ENCODE measurements around the gene ECM1. TPM values are rescaled to one million over a fixed set of nuclear protein-coding genes. Genes with fewer than 3 reads are reported as not detected.

ECM1 gene
- total RNA-seq, 4 donors from 2014 or later: 17.4 to 32.9 (median 18.6) TPM

DNA sequence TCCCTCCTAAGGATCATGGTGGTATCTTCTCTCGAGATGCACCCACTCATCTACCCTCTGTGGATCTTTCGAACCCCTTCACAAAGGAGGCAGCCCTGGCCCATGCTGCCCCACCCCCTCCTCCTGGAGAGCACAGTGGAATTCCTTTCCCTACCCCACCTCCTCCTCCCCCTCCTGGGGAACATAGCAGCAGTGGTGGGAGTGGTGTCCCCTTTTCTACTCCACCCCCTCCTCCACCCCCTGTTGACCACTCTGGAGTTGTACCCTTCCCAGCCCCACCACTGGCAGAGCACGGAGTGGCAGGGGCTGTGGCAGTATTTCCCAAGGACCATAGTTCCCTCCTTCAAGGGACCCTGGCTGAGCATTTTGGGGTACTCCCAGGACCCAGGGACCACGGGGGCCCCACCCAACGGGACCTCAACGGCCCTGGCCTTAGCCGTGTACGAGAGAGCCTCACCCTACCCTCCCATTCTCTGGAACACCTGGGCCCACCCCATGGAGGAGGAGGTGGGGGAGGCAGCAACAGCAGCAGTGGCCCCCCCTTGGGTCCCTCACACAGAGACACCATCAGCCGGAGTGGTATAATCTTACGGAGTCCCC lies 35.2 kb upstream of the ECM1 start:
- Histone ChIP-seq H3K4me3 (no peak overlapping the region), H3K4me1 (peaks cover 13 to 29% (median 20%) of the 10 kb centered on the region in 4 donors), H3K36me3 (peaks cover 19 to 44% (median 38%) of the 10 kb centered on the region in 4 donors), H3K9me3 (no peaks in the 10 kb centered on the region), H3K27ac (replicated peaks in 1 of 4) (peak overlapping the region in 1 of 4 donors; percentile 36), H3K27me3 (no peaks in the 10 kb centered on the region)
- TF ChIP-seq, protein P1, sequence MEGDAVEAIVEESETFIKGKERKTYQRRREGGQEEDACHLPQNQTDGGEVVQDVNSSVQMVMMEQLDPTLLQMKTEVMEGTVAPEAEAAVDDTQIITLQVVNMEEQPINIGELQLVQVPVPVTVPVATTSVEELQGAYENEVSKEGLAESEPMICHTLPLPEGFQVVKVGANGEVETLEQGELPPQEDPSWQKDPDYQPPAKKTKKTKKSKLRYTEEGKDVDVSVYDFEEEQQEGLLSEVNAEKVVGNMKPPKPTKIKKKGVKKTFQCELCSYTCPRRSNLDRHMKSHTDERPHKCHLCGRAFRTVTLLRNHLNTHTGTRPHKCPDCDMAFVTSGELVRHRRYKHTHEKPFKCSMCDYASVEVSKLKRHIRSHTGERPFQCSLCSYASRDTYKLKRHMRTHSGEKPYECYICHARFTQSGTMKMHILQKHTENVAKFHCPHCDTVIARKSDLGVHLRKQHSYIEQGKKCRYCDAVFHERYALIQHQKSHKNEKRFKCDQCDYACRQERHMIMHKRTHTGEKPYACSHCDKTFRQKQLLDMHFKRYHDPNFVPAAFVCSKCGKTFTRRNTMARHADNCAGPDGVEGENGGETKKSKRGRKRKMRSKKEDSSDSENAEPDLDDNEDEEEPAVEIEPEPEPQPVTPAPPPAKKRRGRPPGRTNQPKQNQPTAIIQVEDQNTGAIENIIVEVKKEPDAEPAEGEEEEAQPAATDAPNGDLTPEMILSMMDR (IDR thresholded peaks at IDR 0.05): no peak
- TF ChIP-seq EP300 (IDR thresholded peaks at IDR 0.05) (no peak), POLR2A (IDR thresholded peaks at IDR 0.05; ENCODE audit: low read depth) (no peak), POLR2AphosphoS5 (IDR thresholded peaks at IDR 0.05) (no peak)
- intact Hi-C loops (cut with DNase I): loop anchor here (5.0 kb wide), 1 partner anchor 40 kb away; no protein-coding TSS in a partner anchor
- DNase-seq (ENCODE audit: extremely low spot score): no peak
- WGBS: 89% methylated on average over 7 of the region's 10 CpGs

DNA sequence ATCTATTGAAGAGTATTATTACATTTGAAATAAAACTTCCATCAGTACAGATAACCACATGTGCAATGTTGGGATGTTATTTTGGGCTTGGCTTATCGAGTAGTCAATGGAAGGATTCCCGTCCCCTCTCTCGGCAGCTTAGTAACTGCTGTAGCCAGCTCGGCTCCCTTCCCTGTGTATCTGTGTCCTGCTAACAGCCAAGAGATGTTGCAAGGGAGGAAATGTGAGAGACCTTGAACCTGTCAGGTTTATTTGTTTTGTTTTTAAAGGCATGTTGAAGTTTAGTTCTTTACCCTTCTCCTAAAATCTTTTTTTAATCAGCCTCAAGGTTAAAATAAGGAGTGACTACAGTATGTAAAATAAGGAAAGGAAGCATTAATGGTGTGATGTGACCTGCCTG lies 34.2 kb upstream of the ECM1 start:
- TF ChIP-seq EP300 (IDR thresholded peaks at IDR 0.05) (no peak), POLR2AphosphoS5 (IDR thresholded peaks at IDR 0.05) (no peak), POLR2A (IDR thresholded peaks at IDR 0.05; ENCODE audit: low read depth) (no peak)
- TF ChIP-seq, protein P1 (IDR thresholded peaks at IDR 0.05): no peak
- peaks cover 11 to 26% (median 20%) of the 10 kb centered on the region in 4 donors for H3K4me1 ChIP-seq
- peaks cover 19 to 40% (median 32%) of the 10 kb centered on the region in 4 donors for H3K36me3 ChIP-seq
- intact Hi-C loops (cut with DNase I): loop anchor here (5.0 kb wide), 1 partner anchor 39 kb away; no protein-coding TSS in a partner anchor
- no peaks in the 10 kb centered on the region for H3K27me3 ChIP-seq
- no peak for DNase-seq (ENCODE audit: extremely low spot score)
- no peak overlapping the region for H3K4me3 ChIP-seq
- H3K9me3 ChIP-seq: no peaks in the 10 kb centered on the region
- peak overlapping the region in 1 of 4 donors; percentile 13 for H3K27ac ChIP-seq (replicated peaks in 1 of 4)
- WGBS: 76% methylated on average over 4 of the region's 4 CpGs

DNA sequence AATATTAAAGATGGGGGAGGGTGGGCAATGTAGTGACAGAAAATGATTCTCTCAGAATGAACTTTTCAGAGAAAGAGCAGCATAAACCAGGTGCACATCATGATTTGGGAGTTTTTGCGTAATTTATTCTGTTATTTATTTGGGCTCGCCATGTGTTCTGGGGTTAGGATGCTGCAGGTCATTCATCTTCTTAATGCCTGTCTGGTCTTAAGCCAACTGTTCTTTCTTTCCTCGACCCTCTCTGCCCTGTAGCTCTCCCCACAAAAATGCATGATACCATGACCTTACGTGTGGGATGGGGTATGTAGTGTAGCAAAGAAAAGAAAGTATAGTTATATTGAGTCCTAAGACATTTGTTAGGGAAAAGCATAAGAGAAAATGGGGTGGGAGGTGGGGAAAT lies 33.0 kb upstream of the ECM1 start:
- intact Hi-C loops (cut with DNase I): loop anchor here (5.0 kb wide), 1 partner anchor 37 kb away; no protein-coding TSS in a partner anchor
- Histone ChIP-seq H3K27me3 (no peaks in the 10 kb centered on the region), H3K36me3 (peaks cover 19 to 34% (median 31%) of the 10 kb centered on the region in 4 donors), H3K4me3 (no peak overlapping the region), H3K9me3 (no peaks in the 10 kb centered on the region), H3K4me1 (peaks cover 0 to 17% (median 15%) of the 10 kb centered on the region in 4 donors), H3K27ac (replicated peaks in 1 of 4) (no peak overlapping the region)
- WGBS: 76% methylated on average over 4 of the region's 4 CpGs
- TF ChIP-seq EP300 (IDR thresholded peaks at IDR 0.05) (no peak), POLR2AphosphoS5 (IDR thresholded peaks at IDR 0.05) (no peak), POLR2A (IDR thresholded peaks at IDR 0.05; ENCODE audit: low read depth) (no peak)
- TF ChIP-seq, protein P1 (IDR thresholded peaks at IDR 0.05): no peak
- no peak for DNase-seq (ENCODE audit: extremely low spot score)

DNA sequence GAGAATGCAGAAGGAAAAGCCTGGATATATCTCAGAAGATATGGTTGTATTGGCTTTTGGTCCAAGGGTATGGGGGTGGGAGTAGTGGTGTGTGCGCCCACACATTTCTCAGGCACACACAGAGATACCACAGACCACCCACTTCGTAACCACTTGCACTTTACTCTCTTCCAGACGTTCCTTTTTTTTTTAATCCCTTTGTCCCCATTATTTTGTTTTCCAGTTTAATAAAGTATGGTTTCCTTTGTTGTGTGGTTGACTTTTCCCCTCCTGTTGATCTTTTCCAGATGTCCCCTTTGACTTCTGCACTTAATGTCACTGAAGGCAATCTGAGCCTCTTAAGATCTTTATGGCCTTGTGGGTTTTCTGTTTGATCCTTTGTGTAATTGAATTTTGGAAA lies 31.2 kb upstream of the ECM1 start:
- no peaks in the 10 kb centered on the region for H3K9me3 ChIP-seq
- no peak for DNase-seq (ENCODE audit: extremely low spot score)
- TF ChIP-seq EP300 (IDR thresholded peaks at IDR 0.05) (no peak), POLR2A (IDR thresholded peaks at IDR 0.05; ENCODE audit: low read depth) (no peak)
- H3K36me3 ChIP-seq: peaks cover 5 to 15% (median 14%) of the 10 kb centered on the region in 4 donors
- intact Hi-C loops (cut with DNase I): no loop called here
- peaks cover 0 to 16% (median 6%) of the 10 kb centered on the region in 4 donors for H3K4me1 ChIP-seq
- WGBS: 63% methylated on average over 3 of the region's 3 CpGs
- H3K4me3 ChIP-seq: no peak overlapping the region
- H3K27ac ChIP-seq (replicated peaks in 1 of 4): no peak overlapping the region
- no peaks in the 10 kb centered on the region for H3K27me3 ChIP-seq

DNA sequence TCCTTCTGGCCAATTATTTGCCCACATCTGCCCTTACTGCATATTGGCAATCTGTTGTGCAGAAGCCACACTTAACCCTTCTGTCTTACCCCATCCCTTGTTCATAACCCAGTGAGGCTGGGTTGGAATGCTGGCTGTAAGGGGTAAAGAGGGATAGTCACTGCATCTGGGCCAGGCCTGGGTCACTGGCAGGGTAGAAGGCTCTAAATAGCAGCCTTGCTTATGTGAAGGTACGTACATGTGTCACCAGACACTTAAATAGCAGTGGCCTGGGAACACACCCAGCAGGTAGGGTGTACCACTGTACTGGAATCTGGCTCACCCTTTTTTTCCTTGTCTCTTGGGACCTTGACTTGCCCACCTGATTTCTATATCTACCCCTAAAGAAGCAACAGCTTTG lies 30.6 kb upstream of the ECM1 start:
- DNase-seq (ENCODE audit: extremely low spot score): no peak

More for the DNA sequence above, 30.6 kb upstream of the ECM1 start:
- H3K27me3 ChIP-seq: no peaks in the 10 kb centered on the region
- H3K4me1 ChIP-seq: peaks cover 0 to 16% (median 6%) of the 10 kb centered on the region in 4 donors
- H3K9me3 ChIP-seq: no peaks in the 10 kb centered on the region
- peaks cover 0 to 9% (median 9%) of the 10 kb centered on the region in 4 donors for H3K36me3 ChIP-seq
- 100% methylated on average over 1 of the region's 1 CpG for WGBS
- intact Hi-C loops (cut with DNase I): no loop called here
- H3K4me3 ChIP-seq: no peak overlapping the region
- no peak overlapping the region for H3K27ac ChIP-seq (replicated peaks in 1 of 4)
- TF ChIP-seq EP300 (IDR thresholded peaks at IDR 0.05): no peak
- no peak for TF ChIP-seq POLR2A (IDR thresholded peaks at IDR 0.05; ENCODE audit: low read depth)
- TF ChIP-seq, protein P1 (IDR thresholded peaks at IDR 0.05): no peak
- TF ChIP-seq POLR2AphosphoS5 (IDR thresholded peaks at IDR 0.05): no peak
